Trophoblast cell (in vitro differentiated cells and primary cell): ENCODE results near the gene KPNB1.

ENCODE experiments used
- DNase-seq, 2 donors: peaks; one replicate each; pipeline ENCODE4 v3.0.0-alpha.2; 2016
- H2AFZ ChIP-seq: 2 replicates; pipeline ENCODE4 v1.6.1; 2013; ENCODE audit warnings: low read length, moderate library complexity, mild to moderate bottlenecking; ENCODE audit not compliant: insufficient read depth, poor library complexity
- H2AK5ac ChIP-seq: 2 replicates; pipeline ENCODE4 v1.6.1; 2013; ENCODE audit warnings: mild to moderate bottlenecking, low read length
- H2BK120ac ChIP-seq: 2 replicates; pipeline ENCODE4 v1.6.1; 2013; ENCODE audit warnings: low read length, mild to moderate bottlenecking, moderate library complexity; ENCODE audit not compliant: insufficient read depth, poor library complexity
- H2BK12ac ChIP-seq: 2 replicates; pipeline ENCODE4 v1.6.1; 2013; ENCODE audit warnings: mild to moderate bottlenecking, low read length, moderate library complexity
- H2BK5ac ChIP-seq: 2 replicates; pipeline ENCODE4 v1.6.1; 2013; ENCODE audit warnings: low read length, low read depth, moderate library complexity, mild to moderate bottlenecking; ENCODE audit not compliant: poor library complexity
- H3K14ac ChIP-seq: 2 replicates; pipeline ENCODE4 v1.6.1; 2013; ENCODE audit warnings: mild to moderate bottlenecking, low read length
- H3K18ac ChIP-seq: 2 replicates; pipeline ENCODE4 v1.6.1; 2013; ENCODE audit warnings: mild to moderate bottlenecking, low read length
- H3K23ac ChIP-seq: 2 replicates; pipeline ENCODE4 v1.6.1; 2013; ENCODE audit warnings: low read length
- H3K27ac ChIP-seq: 2 replicates; pipeline ENCODE4 v1.5.1; 2013; ENCODE audit warnings: low read depth, mild to moderate bottlenecking, inconsistent platforms, low read length, moderate library complexity
- H3K27me3 ChIP-seq: 2 replicates; pipeline ENCODE4 v1.6.1; 2013; ENCODE audit warnings: inconsistent platforms, mild to moderate bottlenecking, low read length, moderate library complexity; ENCODE audit not compliant: insufficient read depth
- H3K36me3 ChIP-seq, 2 experiments: 1 replicate in 1 of 2; 2 replicates in 1 of 2; pipeline ENCODE4 v1.6.1; 2013; ENCODE audit warnings: low read length in 2 of 2, mild to moderate bottlenecking in 2 of 2, moderate library complexity in 1 of 2; ENCODE audit not compliant: insufficient read depth in 2 of 2, control insufficient read depth in 1 of 2
- H3K4ac ChIP-seq: 2 replicates; pipeline ENCODE4 v1.6.1; 2013; ENCODE audit warnings: low read depth, mild to moderate bottlenecking, low read length, moderate library complexity
- H3K4me1 ChIP-seq, 2 experiments: 1 replicate in 1 of 2; 2 replicates in 1 of 2; pipeline ENCODE4 v1.6.1; 2013; ENCODE audit warnings: low read length in 2 of 2, mild to moderate bottlenecking in 2 of 2, moderate library complexity in 1 of 2; ENCODE audit not compliant: insufficient read depth in 2 of 2, control insufficient read depth in 1 of 2
- H3K4me2 ChIP-seq: 2 replicates; pipeline ENCODE4 v1.6.1; 2013; ENCODE audit warnings: inconsistent platforms, mild to moderate bottlenecking, low read length, moderate library complexity
- H3K4me3 ChIP-seq: 2 replicates; pipeline ENCODE4 v1.5.1; 2013; ENCODE audit warnings: mild to moderate bottlenecking, low read depth, low read length, inconsistent platforms
- H3K79me1 ChIP-seq: one replicate; pipeline ENCODE4 v1.6.1; 2013; ENCODE audit warnings: low read length
- H3K79me2 ChIP-seq: 2 replicates; pipeline ENCODE4 v1.6.1; 2013; ENCODE audit warnings: low read length, mild to moderate bottlenecking; ENCODE audit not compliant: control insufficient read depth, insufficient read depth, poor library complexity
- H3K9ac ChIP-seq: 2 replicates; pipeline ENCODE4 v1.6.1; 2013; ENCODE audit warnings: mild to moderate bottlenecking, low read length
- H3K9me3 ChIP-seq: 2 replicates; pipeline ENCODE4 v1.6.1; 2013; ENCODE audit warnings: low read depth, mild to moderate bottlenecking, control low read depth, inconsistent platforms, low read length; ENCODE audit not compliant: insufficient read depth
- H4K12ac ChIP-seq: 2 replicates; pipeline ENCODE4 v1.6.1; 2013; ENCODE audit warnings: low read depth, mild to moderate bottlenecking, low read length, moderate library complexity
- H4K8ac ChIP-seq: 2 replicates; pipeline ENCODE4 v1.6.1; 2013; ENCODE audit warnings: low read depth, mild to moderate bottlenecking, low read length, moderate library complexity
- H4K91ac ChIP-seq: one replicate; pipeline ENCODE4 v1.6.1; 2013; ENCODE audit warnings: low read depth, mild to moderate bottlenecking, low read length, moderate library complexity
- WGBS: extraction: QIAGEN DNeasy Blood & Tissue Kit; methylation state at CpG from one replicate; pipeline ENCODE4 v1.1.7; 2013; ENCODE audit warnings: missing lambda C conversion rate; ENCODE audit not compliant: insufficient read length, insufficient coverage; ENCODE audit errors: extremely low coverage; 5-methylcytosine and 5-hydroxymethylcytosine counted together

The KPNB1 gene

DNA sequence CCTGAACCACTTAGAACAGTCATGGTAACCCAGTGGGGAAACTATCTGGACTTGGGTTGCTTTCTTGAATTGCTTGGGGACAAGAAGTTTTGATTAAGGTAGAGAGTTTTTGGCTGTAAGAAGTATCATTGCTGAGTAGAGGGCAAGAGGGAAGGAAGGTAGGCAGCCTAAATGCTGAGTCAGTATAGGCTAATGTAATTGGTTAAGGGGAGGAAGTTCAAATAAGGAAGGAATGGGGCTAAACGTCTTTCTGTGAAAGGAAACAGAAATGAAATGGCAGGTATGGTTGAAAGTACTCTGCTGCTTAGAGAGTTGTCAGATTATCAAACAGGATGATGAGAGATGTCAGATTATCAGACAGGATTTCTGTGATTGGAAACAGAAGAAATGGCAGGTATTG, 20.3 kb downstream of the KPNB1 start:
- Histone ChIP-seq H3K14ac (no peak overlapping the region), H3K9ac (no peak overlapping the region), H3K9me3 (peaks cover 4% of the 10 kb centered on the region), H3K79me1 (no peaks in the 10 kb centered on the region), H3K36me3 (peaks cover 48 to 76% of the 10 kb centered on the region in 2 experiments), H3K23ac (no peak overlapping the region), H4K91ac (no peak overlapping the region), H4K8ac (no peak overlapping the region), H2AFZ (no peak overlapping the region), H3K79me2 (no peaks in the 10 kb centered on the region), H3K4me2 (no peak overlapping the region), H4K12ac (no peak overlapping the region), H3K27me3 (no peaks in the 10 kb centered on the region), H3K27ac (no peak overlapping the region), H3K4me1 (no peaks in the 10 kb centered on the region), H3K4ac (no peak overlapping the region), H2BK12ac (no peak overlapping the region), H3K18ac (no peak overlapping the region), H3K4me3 (no peak overlapping the region), H2AK5ac (no peak overlapping the region), H2BK120ac (no peak overlapping the region), H2BK5ac (no peak overlapping the region)
- DNase-seq = no peak
- WGBS = no CpG with 5 or more reads among the region's 1 CpG

DNA sequence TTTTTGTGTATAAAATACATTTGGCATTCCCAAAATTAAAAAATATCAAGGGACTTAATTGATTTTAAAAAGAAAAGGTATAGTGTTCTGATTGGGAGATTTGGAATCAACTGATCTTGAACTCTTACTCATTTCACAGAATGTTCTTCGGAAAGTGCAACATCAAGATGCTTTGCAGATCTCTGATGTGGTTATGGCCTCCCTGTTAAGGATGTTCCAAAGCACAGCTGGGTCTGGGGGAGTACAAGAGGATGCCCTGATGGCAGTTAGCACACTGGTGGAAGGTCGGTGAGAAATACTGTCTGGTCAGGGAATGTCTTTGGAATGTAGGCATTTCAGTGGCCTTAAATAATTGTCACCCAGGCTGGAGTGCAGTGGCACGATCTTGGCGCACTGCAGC, 24.8 kb downstream of the KPNB1 start:
- H3K4me3 ChIP-seq = no peak overlapping the region
- H3K4me2 ChIP-seq = no peak overlapping the region
- H4K8ac ChIP-seq = no peak overlapping the region
- no peak overlapping the region for H2AK5ac ChIP-seq
- no peak overlapping the region for H3K4ac ChIP-seq
- H4K91ac ChIP-seq = no peak overlapping the region
- H3K79me2 ChIP-seq = no peaks in the 10 kb centered on the region
- no peaks in the 10 kb centered on the region for H3K4me1 ChIP-seq
- peak overlapping the region; percentile 47 for H3K18ac ChIP-seq
- DNase-seq = no peak
- H3K9me3 ChIP-seq = peaks cover 4% of the 10 kb centered on the region
- no peak overlapping the region for H3K9ac ChIP-seq
- no CpG with 5 or more reads among the region's 4 CpGs for WGBS
- H3K14ac ChIP-seq = no peak overlapping the region
- no peak overlapping the region for H2BK120ac ChIP-seq
- H4K12ac ChIP-seq = peak overlapping the region; percentile 32
- H3K23ac ChIP-seq = no peak overlapping the region
- H2BK5ac ChIP-seq = no peak overlapping the region
- H3K79me1 ChIP-seq = no peaks in the 10 kb centered on the region
- no peak overlapping the region for H2AFZ ChIP-seq
- no peak overlapping the region for H3K27ac ChIP-seq
- H3K27me3 ChIP-seq = no peaks in the 10 kb centered on the region
- no peak overlapping the region for H2BK12ac ChIP-seq
- peaks cover 42 to 82% of the 10 kb centered on the region in 2 experiments for H3K36me3 ChIP-seq

DNA sequence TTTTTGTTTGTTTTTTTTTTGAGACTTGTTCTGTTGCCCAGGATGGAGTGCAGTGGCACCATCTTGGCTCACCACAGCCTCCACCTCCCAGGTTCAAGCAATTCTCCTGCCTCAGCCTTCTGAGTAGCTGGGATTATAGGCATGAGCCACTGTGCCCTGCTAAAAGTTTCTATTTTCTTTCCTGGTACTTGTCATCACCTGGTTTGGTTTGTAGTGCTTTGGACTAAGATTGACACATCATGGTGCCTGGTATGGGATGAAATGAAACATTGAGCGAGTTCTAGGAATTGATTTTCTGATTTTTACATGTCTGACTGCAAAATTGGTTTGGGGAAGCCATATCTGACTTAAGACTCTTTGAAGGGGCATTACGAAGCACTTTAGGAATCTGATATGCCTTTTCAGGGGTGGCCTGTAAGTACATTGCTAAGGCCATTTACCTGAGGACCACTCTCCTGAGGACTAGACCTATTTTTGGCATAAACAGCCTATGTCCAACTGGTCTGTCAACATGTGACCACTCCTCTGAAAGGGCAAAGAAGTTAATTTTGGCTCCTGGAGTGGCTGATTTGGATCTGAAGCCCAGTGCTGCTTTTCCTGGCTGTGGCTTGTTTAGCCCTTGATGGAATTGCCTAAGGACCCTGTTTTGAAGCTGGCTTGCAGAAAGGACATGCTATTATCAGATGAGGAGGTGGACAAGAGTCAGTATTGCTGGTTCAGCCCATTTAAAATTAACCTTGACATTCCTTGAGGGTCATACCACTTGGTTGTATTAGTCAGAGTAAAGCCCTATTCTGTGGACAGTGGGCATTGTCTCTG, 25.9 kb downstream of the KPNB1 start:
- no peaks in the 10 kb centered on the region for H3K4me1 ChIP-seq
- H2BK120ac ChIP-seq = no peak overlapping the region
- no peak overlapping the region for H4K8ac ChIP-seq
- WGBS = no CpG with 5 or more reads among the region's 2 CpGs
- H3K14ac ChIP-seq = no peak overlapping the region
- H2AK5ac ChIP-seq = no peak overlapping the region
- no peak overlapping the region for H4K91ac ChIP-seq
- H4K12ac ChIP-seq = no peak overlapping the region
- no peak overlapping the region for H2AFZ ChIP-seq
- no peak overlapping the region for H3K23ac ChIP-seq
- no peak overlapping the region for H3K4me3 ChIP-seq
- no peaks in the 10 kb centered on the region for H3K27me3 ChIP-seq
- H3K4me2 ChIP-seq = no peak overlapping the region
- no peak overlapping the region for H3K9ac ChIP-seq
- no peak overlapping the region for H3K18ac ChIP-seq
- peaks cover 43 to 82% of the 10 kb centered on the region in 2 experiments for H3K36me3 ChIP-seq
- no peak overlapping the region for H3K27ac ChIP-seq
- no peak for DNase-seq
- H3K4ac ChIP-seq = no peak overlapping the region
- H3K79me2 ChIP-seq = no peaks in the 10 kb centered on the region
- no peaks in the 10 kb centered on the region for H3K79me1 ChIP-seq
- H2BK12ac ChIP-seq = no peak overlapping the region
- H3K9me3 ChIP-seq = peaks cover 4% of the 10 kb centered on the region
- no peak overlapping the region for H2BK5ac ChIP-seq

DNA sequence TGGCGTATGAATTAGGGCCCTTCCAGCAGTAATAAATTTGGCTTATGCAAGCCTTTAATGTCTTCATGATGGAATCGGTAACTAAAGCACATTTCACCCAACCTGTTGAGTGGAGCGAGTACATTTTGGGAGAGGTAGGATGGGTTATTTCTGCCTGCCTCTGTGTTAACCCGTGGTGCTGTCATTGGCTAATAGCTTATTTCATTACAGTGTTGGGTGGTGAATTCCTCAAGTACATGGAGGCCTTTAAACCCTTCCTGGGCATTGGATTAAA, 26.4 kb downstream of the KPNB1 start:
- Histone ChIP-seq H3K9ac (no peak overlapping the region), H3K4me1 (no peaks in the 10 kb centered on the region), H3K4me2 (no peak overlapping the region), H4K12ac (no peak overlapping the region), H3K79me1 (no peaks in the 10 kb centered on the region), H3K14ac (no peak overlapping the region), H3K27me3 (no peaks in the 10 kb centered on the region), H4K8ac (no peak overlapping the region), H3K4me3 (no peak overlapping the region), H3K18ac (no peak overlapping the region), H3K23ac (no peak overlapping the region), H2BK12ac (no peak overlapping the region), H2AK5ac (no peak overlapping the region), H2AFZ (no peak overlapping the region), H3K79me2 (no peaks in the 10 kb centered on the region), H3K27ac (no peak overlapping the region), H2BK120ac (no peak overlapping the region), H3K36me3 (peaks cover 39 to 82% of the 10 kb centered on the region in 2 experiments), H3K4ac (no peak overlapping the region), H3K9me3 (peaks cover 4% of the 10 kb centered on the region), H2BK5ac (no peak overlapping the region), H4K91ac (no peak overlapping the region)
- WGBS = no CpG with 5 or more reads among the region's 4 CpGs
- no peak for DNase-seq
